Measurements from ENCODE around the gene OPN4. TPM values are rescaled to one million over a fixed set of nuclear protein-coding genes. Genes with fewer than 3 reads are reported as not detected.

Gene OPN4
- total RNA-seq, 6 experiments from 2014 or later, result not detected

- no CpG with 5 or more reads among the region's 8 CpGs for WGBS (ENCODE audit: insufficient coverage, low coverage, low lambda C conversion rate, missing lambda C conversion rate)
- no peak for TF ChIP-seq POLR2A (IDR thresholded peaks at IDR 0.05)
- TF ChIP-seq CTCF (IDR thresholded peaks at IDR 0.05), result no peak
- Histone ChIP-seq H3K36me3 (no peaks in the 10 kb centered on the region), H3K4me3 (no peak overlapping the region), H3K9me3 (no peaks in the 10 kb centered on the region), H3K4me1 (no peaks in the 10 kb centered on the region), H3K27ac (no peak overlapping the region), H3K27me3 (no peaks in the 10 kb centered on the region)
- intact Hi-C loops (cut with DNase I), result loop anchor here in 1 of 2 donors (10.0 kb wide), 1 partner anchor 192 kb away; no protein-coding TSS in a partner anchor
- ATAC-seq, result no peak
- DNase-seq, result peak in 1 of 3 donors; percentile 35
Observed at GRCh38 chr10:86703176-86703575, 48.8 kb downstream of the OPN4 start.

GRCh38 chr10:86705139-86705538 lies 50.8 kb downstream of the OPN4 start:
- Histone ChIP-seq H3K36me3 (no peaks in the 10 kb centered on the region), H3K4me3 (no peak overlapping the region), H3K27me3 (no peaks in the 10 kb centered on the region), H3K27ac (no peak overlapping the region), H3K9me3 (no peaks in the 10 kb centered on the region), H3K4me1 (no peaks in the 10 kb centered on the region)
- ATAC-seq (no peak), DNase-seq (no peak)
- TF ChIP-seq CTCF (IDR thresholded peaks at IDR 0.05), result no peak
- no peak for TF ChIP-seq POLR2A (IDR thresholded peaks at IDR 0.05)
- WGBS (ENCODE audit: insufficient coverage, low coverage, low lambda C conversion rate, missing lambda C conversion rate), result 100% methylated on average over 1 of the region's 1 CpG
- intact Hi-C loops (cut with DNase I), result loop anchor here in 1 of 2 donors (10.0 kb wide), 1 partner anchor 190 kb away; no protein-coding TSS in a partner anchor

DNA sequence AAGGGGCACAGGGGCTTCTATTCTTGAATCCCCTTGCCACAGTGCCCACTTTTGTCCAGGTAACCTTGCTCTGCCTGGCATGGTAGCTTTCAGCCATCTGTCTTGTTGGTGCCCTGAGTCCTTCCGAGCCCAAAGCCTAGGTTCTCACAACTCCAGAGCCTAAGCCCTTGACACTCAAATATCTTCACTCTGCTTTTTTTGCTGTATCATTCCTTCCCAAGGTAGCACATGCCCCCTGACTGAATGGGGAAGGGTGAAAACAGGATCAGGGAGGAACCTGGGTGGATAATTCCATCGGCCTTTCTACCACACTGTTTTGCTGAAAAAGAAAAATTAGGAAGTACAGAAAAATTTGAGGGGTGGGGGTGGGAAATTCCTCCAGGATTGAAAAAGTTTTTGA lies 51.6 kb downstream of the OPN4 start:
- WGBS (ENCODE audit: insufficient coverage, low coverage, low lambda C conversion rate, missing lambda C conversion rate), result 70% methylated on average over 1 of the region's 2 CpGs
- TF ChIP-seq POLR2A (IDR thresholded peaks at IDR 0.05) (no peak), CTCF (IDR thresholded peaks at IDR 0.05) (no peak)
- Histone ChIP-seq H3K9me3 (no peaks in the 10 kb centered on the region), H3K27me3 (no peaks in the 10 kb centered on the region), H3K4me3 (no peak overlapping the region), H3K27ac (no peak overlapping the region), H3K4me1 (no peaks in the 10 kb centered on the region), H3K36me3 (no peaks in the 10 kb centered on the region)
- ATAC-seq, result no peak
- DNase-seq, result no peak
- intact Hi-C loops (cut with DNase I), result loop anchor here in 1 of 2 donors (10.0 kb wide), 1 partner anchor 189 kb away; no protein-coding TSS in a partner anchor

GRCh38 chr10:86706401-86706841 lies 52.1 kb downstream of the OPN4 start:
- Histone ChIP-seq H3K4me3 (no peak overlapping the region), H3K27ac (no peak overlapping the region), H3K4me1 (no peaks in the 10 kb centered on the region), H3K27me3 (no peaks in the 10 kb centered on the region), H3K36me3 (no peaks in the 10 kb centered on the region), H3K9me3 (no peaks in the 10 kb centered on the region)
- TF ChIP-seq POLR2A (IDR thresholded peaks at IDR 0.05), result no peak
- no peak for TF ChIP-seq CTCF (IDR thresholded peaks at IDR 0.05)
- intact Hi-C loops (cut with DNase I), result loop anchor here in 1 of 2 donors (10.0 kb wide), 1 partner anchor 188 kb away; no protein-coding TSS in a partner anchor
- DNase-seq, result peak in 1 of 3 donors; percentile 50
- no peak for ATAC-seq
- no CpG with 5 or more reads among the region's 12 CpGs for WGBS (ENCODE audit: insufficient coverage, low coverage, low lambda C conversion rate, missing lambda C conversion rate)
